NB4 (cell line): ENCODE data around the gene EXD3.

ENCODE experiments used
- CTCF ChIP-seq: IDR thresholded peaks from one replicate; pipeline ENCODE4 v1.5.1; 2012; ENCODE audit warnings: low read depth, low read length
- MYC ChIP-seq: IDR thresholded peaks from 2 replicates; pipeline ENCODE4 v1.6.1; 2011; ENCODE audit warnings: low read depth, low read length
- POLR2A ChIP-seq: IDR thresholded peaks from 2 replicates; pipeline ENCODE4 v1.6.1; 2011; ENCODE audit warnings: mild to moderate bottlenecking; ENCODE audit not compliant: insufficient read length; ENCODE audit errors: extremely low read depth

- TF ChIP-seq CTCF (no peak), POLR2A (no peak), MYC (no peak)
These were observed 5.3 kb upstream of the EXD3 start for GRCh38 chr9:137428311-137428630.
